Liver (tissue), 9 donors: Measurements from ENCODE around the gene PPP2R3A. TPM values are rescaled to one million over a fixed set of nuclear protein-coding genes. Genes with fewer than 3 reads are reported as not detected.
A peak's percentile ranks its signal among the peaks of the same experiment; 100 is the strongest.

Experiments
- DNase-seq: peaks from one replicate; pipeline ENCODE4 v3.0.0-alpha.2; 2017; ENCODE audit warnings: low spot score
- H3K27ac ChIP-seq, 2 donors: one replicate each; pipeline ENCODE4 v1.7.0; 2013; ENCODE audit warnings: inconsistent platforms in 2 of 2, low read length in 2 of 2, control low read depth in 1 of 2, low read depth in 1 of 2, mild to moderate bottlenecking in 1 of 2
- H3K27me3 ChIP-seq, 4 donors: one replicate each; pipeline versions ENCODE4 v1.6.1 to v1.7.0; 2013; ENCODE audit warnings: low read length in 3 of 4, inconsistent platforms in 1 of 4, mild to moderate bottlenecking in 1 of 4, moderate library complexity in 1 of 4; ENCODE audit not compliant: control insufficient read depth in 4 of 4, insufficient read depth in 4 of 4
- H3K36me3 ChIP-seq, 4 donors: one replicate each; pipeline versions ENCODE4 v1.6.1 to v1.7.0; 2013; ENCODE audit warnings: low read length in 3 of 4, mild to moderate bottlenecking in 3 of 4, low read depth in 1 of 4, moderate library complexity in 1 of 4; ENCODE audit not compliant: control insufficient read depth in 4 of 4, insufficient read depth in 3 of 4
- H3K4me1 ChIP-seq, 4 donors: one replicate each; pipeline versions ENCODE4 v1.6.1 to v1.7.0; 2013; ENCODE audit warnings: low read length in 3 of 4, mild to moderate bottlenecking in 3 of 4, moderate library complexity in 1 of 4; ENCODE audit not compliant: control insufficient read depth in 4 of 4, insufficient read depth in 4 of 4
- H3K4me3 ChIP-seq, 3 donors: one replicate each; pipeline versions ENCODE4 v1.6.1 to v1.7.0; 2013; ENCODE audit warnings: low read length in 3 of 3, control low read depth in 1 of 3, low read depth in 1 of 3, mild to moderate bottlenecking in 1 of 3
- H3K9ac ChIP-seq, 2 donors: one replicate each; pipeline ENCODE4 v1.7.0; 2013; ENCODE audit warnings: low read length in 2 of 2, mild to moderate bottlenecking in 2 of 2, moderate library complexity in 2 of 2, control low read depth in 1 of 2, low read depth in 1 of 2
- H3K9me3 ChIP-seq, 4 donors: one replicate each; pipeline versions ENCODE4 v1.6.1 to v1.7.0; 2013; ENCODE audit warnings: low read length in 3 of 4; ENCODE audit not compliant: control insufficient read depth in 4 of 4
- ATF3 ChIP-seq: IDR thresholded peaks from 2 replicates; pipeline ENCODE4 v1.6.1; 2016; ENCODE audit warnings: antibody characterized with exemption
- CTCF ChIP-seq: fragments of 150-350 bp; IDR thresholded peaks from 2 replicates; pipeline ENCODE4 v1.5.1; 2017; ENCODE audit warnings: improper control_type of control experiment, low read depth, low read length; ENCODE audit not compliant: missing input control
- EGR1 ChIP-seq, 2 donors: IDR thresholded peaks; 2 replicates each; pipeline ENCODE4 v1.6.1; 2016 to 2018; ENCODE audit warnings: antibody characterized with exemption in 2 of 2, low read depth in 2 of 2
- FOXA1 ChIP-seq: IDR thresholded peaks from 2 replicates; pipeline ENCODE4 v1.6.1; 2016; ENCODE audit warnings: antibody characterized with exemption
- FOXA2 ChIP-seq: IDR thresholded peaks from 2 replicates; pipeline ENCODE4 v1.6.1; 2016; ENCODE audit warnings: antibody characterized with exemption
- GABPA ChIP-seq, 2 donors: IDR thresholded peaks in 1 of 2; conservative IDR thresholded peaks in 1 of 2; 2 replicates each; pipeline ENCODE4 v1.6.1; 2016; ENCODE audit warnings: antibody characterized with exemption in 2 of 2, mild to moderate bottlenecking in 1 of 2, moderate library complexity in 1 of 2
- HNF4A ChIP-seq, 2 donors: conservative IDR thresholded peaks; 2 replicates each; pipeline ENCODE4 v1.6.1; 2016; ENCODE audit warnings: antibody characterized with exemption in 2 of 2, mild to moderate bottlenecking in 2 of 2
- HNF4G ChIP-seq: IDR thresholded peaks from 2 replicates; pipeline ENCODE4 v1.6.1; 2016; ENCODE audit warnings: antibody characterized with exemption
- JUND ChIP-seq, 2 donors: IDR thresholded peaks; 2 replicates each; pipeline ENCODE4 v1.6.1; 2016; ENCODE audit warnings: antibody characterized with exemption in 2 of 2
- MAX ChIP-seq: IDR thresholded peaks from 2 replicates; pipeline ENCODE4 v1.6.1; 2016; ENCODE audit warnings: antibody characterized with exemption
- NR2F2 ChIP-seq: IDR thresholded peaks from 2 replicates; pipeline ENCODE4 v1.6.1; 2016; ENCODE audit warnings: antibody characterized with exemption
- RAD21 ChIP-seq, 2 donors: IDR thresholded peaks; 2 replicates each; pipeline ENCODE4 v1.6.1; 2016; ENCODE audit warnings: antibody characterized with exemption in 2 of 2, mild to moderate bottlenecking in 2 of 2
- REST ChIP-seq: IDR thresholded peaks from 2 replicates; pipeline ENCODE4 v1.6.1; 2016; ENCODE audit warnings: antibody characterized with exemption, mild to moderate bottlenecking
- RXRA ChIP-seq, 2 donors: IDR thresholded peaks; 2 replicates each; pipeline ENCODE4 v1.6.1; 2017 to 2018; ENCODE audit warnings: antibody characterized with exemption in 2 of 2, mild to moderate bottlenecking in 1 of 2
- SP1 ChIP-seq: IDR thresholded peaks from 2 replicates; pipeline ENCODE4 v1.6.1; 2018; ENCODE audit warnings: antibody characterized with exemption, mild to moderate bottlenecking
- TAF1 ChIP-seq: conservative IDR thresholded peaks from 2 replicates; pipeline ENCODE4 v1.6.1; 2016; ENCODE audit warnings: antibody characterized with exemption, mild to moderate bottlenecking
- YY1 ChIP-seq: IDR thresholded peaks from 2 replicates; pipeline ENCODE4 v1.6.1; 2016; ENCODE audit warnings: antibody characterized with exemption, mild to moderate bottlenecking
- ZBTB33 ChIP-seq: IDR thresholded peaks from 2 replicates; pipeline ENCODE4 v1.6.1; 2016; ENCODE audit warnings: antibody characterized with exemption
- WGBS: extraction: QIAGEN DNeasy Blood & Tissue Kit; methylation state at CpG from one replicate; pipeline ENCODE4 v1.1.7; 2013; 5-methylcytosine and 5-hydroxymethylcytosine counted together
- polyA plus RNA-seq, 2 donors: library from polyadenylated mRNA; stranded (reverse) in 1 of 2; unstranded in 1 of 2; fragments of 200-250 nt in 1 of 2; fragments of >200 nt in 1 of 2; fragmentation: Nextera tagmentation in 1 of 2; extraction: Ambion mirVana in 1 of 2; gene quantifications; one replicate each; pipeline versions ENCODE4 v1.2.1 to v1.2.3, GENCODE V29; 2013 to 2015
- total RNA-seq, 2 donors: library from RNA; depleted of rRNA; stranded (reverse); fragments of >200 nt; gene quantifications; one replicate each; pipeline ENCODE4 v1.2.3, GENCODE V29; 2014
- donor health status: healthy.
- donor health status: healthy.
- donor health status: healthy.
- donor health status: healthy.
- donor health status: healthy.

PPP2R3A gene
- total and polyA plus RNA-seq, 4 donors = 0.54 to 3.3 (median 1.6) TPM

GRCh38 chr3:136074546-136075170, 109.1 kb downstream of the PPP2R3A start:
- TF ChIP-seq RXRA (IDR thresholded peaks at IDR 0.05) (no peak), RAD21 (IDR thresholded peaks at IDR 0.05) (no peak), SP1 (no peak), MAX (no peak), ZBTB33 (no peak), YY1 (no peak), JUND (IDR thresholded peaks at IDR 0.05) (no peak)
- no peak for DNase-seq
- Histone ChIP-seq H3K36me3 (no peaks in the 10 kb centered on the region), H3K27ac (no peak overlapping the region), H3K9ac (no peak overlapping the region), H3K9me3 (no peaks in the 10 kb centered on the region), H3K27me3 (no peaks in the 10 kb centered on the region), H3K4me3 (no peak overlapping the region), H3K4me1 (peaks cover 0 to 9% (median 4%) of the 10 kb centered on the region in 4 donors)
- WGBS = 91% methylated on average over 1 of the region's 1 CpG

- Histone ChIP-seq H3K9ac (no peak overlapping the region), H3K4me1 (peaks cover 0 to 9% (median 4%) of the 10 kb centered on the region in 4 donors), H3K27ac (no peak overlapping the region), H3K27me3 (no peaks in the 10 kb centered on the region), H3K4me3 (no peak overlapping the region), H3K36me3 (no peaks in the 10 kb centered on the region), H3K9me3 (no peaks in the 10 kb centered on the region)
- WGBS = 79% methylated on average over 1 of the region's 1 CpG
- peak; percentile 82 for DNase-seq
- TF ChIP-seq EGR1 (IDR thresholded peaks at IDR 0.05; ENCODE audit: low read depth in 2 of 2) (no peak), GABPA (IDR thresholded peaks at IDR 0.05 in 1 of 2, conservative IDR thresholded peaks at IDR 0.05 in 1 of 2) (no peak), MAX (no peak), RXRA (IDR thresholded peaks at IDR 0.05) (peak in 1 of 2 donors; percentile 8), REST (no peak), TAF1 (no peak), FOXA2 (no peak), ATF3 (no peak), SP1 (no peak), NR2F2 (no peak), RAD21 (IDR thresholded peaks at IDR 0.05) (peak; percentile 99 to 100), YY1 (peak; percentile 25), JUND (IDR thresholded peaks at IDR 0.05) (no peak), ZBTB33 (peak; percentile 14), HNF4A (conservative IDR thresholded peaks at IDR 0.05) (no peak), HNF4G (no peak), CTCF (peak; percentile 96), FOXA1 (no peak)
Observed at GRCh38 chr3:136075218-136075808, 109.8 kb downstream of the PPP2R3A start.
